ENCODE data around the gene KLHL11.
"Not testable (repeated sequence)": the region's sequence is repeated elsewhere in the genome, so short reads cannot be mapped to it uniquely, and the experiment has no call there.

KLHL11 gene

DNA sequence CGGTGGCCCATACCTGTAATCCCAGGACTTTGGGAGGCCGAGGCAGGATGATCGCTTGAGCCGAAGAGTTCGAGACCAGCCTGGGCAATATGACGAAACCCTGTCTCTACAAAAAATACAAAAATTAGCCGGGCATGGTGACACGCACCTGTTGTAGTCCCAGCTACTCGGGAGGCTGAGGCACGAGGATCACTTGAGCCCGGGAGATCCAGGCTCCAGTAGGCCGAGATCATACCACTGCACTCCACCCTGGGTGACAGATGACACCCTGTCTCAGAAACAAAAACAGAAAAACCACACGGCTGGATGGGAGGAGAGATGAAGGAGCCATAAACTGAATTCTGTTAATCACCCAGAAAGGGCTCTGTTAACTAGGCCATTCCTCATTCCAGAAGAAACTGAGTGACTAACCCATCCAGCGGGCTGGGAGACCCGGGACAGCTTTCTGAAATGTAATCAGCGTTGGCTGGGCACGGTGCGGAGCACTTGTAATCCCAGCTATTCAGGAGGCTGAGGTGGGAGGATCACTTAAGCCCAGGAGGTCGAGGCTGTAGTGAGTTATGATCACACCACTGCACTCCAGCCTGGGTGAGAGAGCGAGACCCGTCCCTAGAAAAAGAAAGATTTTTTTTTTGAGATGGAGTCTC is 28.6 kb downstream of the KLHL11 start:
- DNase-seq, result no peak

DNA sequence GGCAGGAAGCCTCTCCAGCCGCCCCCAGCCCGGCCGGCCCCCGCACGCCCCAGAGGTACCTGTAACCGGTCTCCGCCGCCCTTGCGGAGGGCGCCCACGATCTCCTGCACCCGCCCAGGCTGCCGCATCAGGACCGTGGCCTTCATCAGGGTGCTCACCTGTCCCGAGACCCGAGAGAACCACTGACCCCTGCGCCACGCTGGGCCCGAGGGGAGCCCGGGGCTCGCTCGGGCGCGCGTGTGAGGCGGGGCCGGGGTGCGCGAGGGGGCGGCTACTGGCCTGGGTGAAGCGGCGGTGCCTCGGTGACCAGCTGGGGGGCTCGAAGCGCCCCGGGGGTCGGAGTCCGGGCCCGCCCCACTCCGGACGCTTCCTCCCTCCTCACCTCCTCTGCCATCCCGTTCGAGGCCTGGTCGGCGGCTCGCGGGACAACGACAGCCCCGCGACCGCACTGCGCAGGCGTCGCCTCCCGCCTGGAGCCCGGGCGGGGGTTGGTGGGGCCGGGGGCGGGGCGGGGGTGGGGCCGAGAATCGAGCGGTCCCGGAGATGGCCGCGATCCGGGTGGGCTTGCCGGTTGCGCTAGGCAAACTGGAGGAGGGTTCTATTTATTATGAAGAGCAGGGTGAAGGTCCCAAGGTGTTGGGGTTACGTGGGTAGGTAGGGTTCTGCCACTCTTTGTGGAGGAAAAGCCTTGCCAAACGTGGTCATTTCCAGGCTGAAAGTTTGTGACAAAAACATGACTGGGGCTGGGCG is 29.2 kb downstream of the KLHL11 start, which contains the start of gene NT5C3B:
TSS of gene NT5C3B (minus strand) at position 433 of the 750 bp plus-strand sequence. CDS start at position 394, 39 bp downstream.
- DNase-seq, result no peak

DNA sequence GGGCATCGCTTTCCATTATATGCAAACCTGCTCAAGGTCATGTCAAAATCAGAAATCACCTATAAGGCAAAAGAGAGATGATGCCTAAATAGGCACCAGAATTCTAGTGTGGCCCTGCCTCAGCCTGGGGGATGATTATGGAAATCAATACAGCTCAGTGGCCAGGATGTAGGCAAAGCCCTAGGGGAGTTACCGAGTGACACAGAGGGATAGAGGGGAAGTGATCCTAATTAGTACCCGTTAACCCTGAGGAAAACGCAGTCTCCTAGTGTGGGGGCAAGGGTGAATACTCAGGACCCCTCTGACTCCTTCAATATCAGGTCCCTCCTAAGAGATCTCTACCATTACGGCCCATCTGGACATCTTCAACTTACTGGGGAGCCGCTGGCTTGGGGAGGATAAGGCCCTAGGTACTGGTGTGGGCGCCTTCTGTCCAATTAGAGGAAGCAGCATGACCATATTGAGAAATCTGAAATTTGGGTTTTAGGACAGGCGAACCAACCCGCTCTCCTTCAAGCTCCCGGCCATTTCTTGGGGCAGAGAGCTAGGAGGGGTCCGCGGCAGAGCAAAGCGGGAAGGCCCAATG is 29.9 kb downstream of the KLHL11 start:
- no peak for DNase-seq

DNA sequence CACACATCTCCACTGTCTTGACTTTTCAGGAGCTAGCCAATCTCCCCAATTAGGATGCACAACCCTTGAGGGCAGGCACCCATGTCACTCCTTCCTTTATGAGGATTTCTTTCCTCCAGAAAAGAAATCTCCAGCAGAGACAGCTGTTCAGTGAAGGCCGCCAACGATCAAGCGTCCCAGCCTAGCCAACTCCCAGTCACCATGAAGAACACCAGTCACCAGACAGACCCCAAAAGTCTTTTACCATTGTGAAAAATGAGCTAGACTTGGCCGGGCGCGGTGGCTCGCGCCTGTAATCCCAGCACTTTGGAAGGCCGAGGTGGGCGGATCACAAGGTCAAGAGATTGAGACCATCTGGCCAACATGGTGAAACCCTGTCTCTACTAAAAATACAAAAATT is 35.3 kb downstream of the KLHL11 start:
- DNase-seq, result not testable (repeated sequence)

DNA sequence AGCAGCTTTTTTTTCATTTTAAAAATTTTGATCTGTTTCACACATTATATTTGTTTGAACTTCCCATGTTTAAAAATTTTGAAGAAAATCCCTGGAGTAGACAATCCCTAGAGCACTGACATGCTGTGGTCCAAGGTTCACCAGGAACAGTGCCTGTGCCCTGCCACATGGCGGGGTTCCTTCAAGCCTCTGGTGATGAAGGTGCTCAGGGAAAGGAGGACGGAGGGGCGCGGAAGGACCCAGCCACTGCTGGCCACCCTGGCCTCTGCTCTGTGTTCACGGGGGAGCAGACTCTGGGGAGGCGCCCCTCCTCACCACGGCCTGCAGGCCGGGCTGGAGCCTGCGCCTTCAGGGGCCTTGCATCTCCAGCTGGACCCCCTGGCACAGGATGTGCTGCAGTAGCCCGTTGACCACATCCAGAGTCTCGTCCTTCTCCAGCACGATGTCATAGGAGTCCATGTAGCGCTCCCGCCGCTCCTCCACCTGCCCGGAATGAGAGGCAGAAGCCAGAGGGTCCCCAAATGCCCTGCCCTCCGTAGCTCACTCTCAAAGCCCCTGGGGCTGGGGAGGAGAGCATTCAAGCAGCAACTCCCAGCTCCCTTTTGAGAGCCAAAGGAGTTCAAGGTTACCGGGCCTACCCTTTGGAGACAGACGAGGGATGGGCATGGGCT is 39.9 kb downstream of the KLHL11 start:
- no peak for DNase-seq

DNA sequence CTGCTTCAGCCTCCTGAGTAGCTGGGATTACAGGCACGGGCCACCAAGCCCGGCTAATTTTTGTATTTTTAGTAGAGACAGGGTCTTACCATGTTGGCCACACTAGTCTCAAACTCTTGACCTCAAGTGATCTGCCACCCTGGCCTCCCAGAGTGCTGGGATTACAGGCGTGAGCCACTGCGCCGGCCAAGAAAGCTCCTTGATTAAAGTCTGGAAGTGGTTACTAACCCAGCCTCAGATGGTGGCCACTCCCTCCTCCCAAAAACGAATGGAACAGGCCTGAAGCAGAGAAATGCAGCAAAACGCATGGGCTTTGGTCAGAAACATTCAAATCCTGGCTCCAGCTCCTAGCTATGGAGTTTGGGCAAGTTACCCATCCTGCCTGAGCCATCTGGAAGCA is 41.1 kb downstream of the KLHL11 start:
- no peak for DNase-seq

DNA sequence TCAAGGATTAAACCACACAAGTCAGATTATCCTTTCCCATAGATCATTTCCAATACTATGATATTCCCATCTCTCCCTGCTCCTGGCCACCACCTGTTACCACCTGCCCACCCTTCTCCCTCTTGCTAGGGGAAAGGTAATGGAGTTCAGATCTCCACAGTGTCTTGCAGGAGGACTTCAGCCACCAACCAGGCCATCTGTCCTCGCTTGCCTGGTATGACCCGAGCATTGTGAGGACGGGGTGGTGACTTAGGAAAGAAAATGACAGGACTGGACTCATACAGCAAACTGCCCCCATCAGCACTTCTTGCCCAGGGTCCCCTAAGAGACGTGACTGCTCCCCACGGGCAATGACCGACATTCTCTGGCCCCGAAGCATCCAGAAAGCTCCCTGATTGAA is 41.6 kb downstream of the KLHL11 start:
- no peak for DNase-seq

DNA sequence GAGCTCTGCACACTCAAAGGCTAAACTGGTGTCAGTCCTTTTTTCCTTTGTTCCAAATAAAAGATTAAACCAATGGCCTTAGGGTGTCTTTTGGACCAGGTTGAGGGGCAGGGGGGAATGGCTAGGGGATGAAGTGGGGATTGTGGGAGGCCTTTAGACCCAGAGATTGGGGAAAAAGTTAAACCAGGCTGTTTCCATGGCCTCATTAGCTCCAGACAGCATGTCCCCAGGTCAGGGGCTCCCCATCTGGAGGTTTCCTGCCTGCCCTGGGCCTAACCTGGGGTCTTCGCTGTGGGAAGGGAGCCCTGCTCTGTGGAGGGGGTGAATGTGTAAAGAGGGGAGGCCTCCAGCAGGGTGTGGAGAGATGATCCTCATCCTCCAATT is 42.1 kb downstream of the KLHL11 start:
- no peak for DNase-seq

DNA sequence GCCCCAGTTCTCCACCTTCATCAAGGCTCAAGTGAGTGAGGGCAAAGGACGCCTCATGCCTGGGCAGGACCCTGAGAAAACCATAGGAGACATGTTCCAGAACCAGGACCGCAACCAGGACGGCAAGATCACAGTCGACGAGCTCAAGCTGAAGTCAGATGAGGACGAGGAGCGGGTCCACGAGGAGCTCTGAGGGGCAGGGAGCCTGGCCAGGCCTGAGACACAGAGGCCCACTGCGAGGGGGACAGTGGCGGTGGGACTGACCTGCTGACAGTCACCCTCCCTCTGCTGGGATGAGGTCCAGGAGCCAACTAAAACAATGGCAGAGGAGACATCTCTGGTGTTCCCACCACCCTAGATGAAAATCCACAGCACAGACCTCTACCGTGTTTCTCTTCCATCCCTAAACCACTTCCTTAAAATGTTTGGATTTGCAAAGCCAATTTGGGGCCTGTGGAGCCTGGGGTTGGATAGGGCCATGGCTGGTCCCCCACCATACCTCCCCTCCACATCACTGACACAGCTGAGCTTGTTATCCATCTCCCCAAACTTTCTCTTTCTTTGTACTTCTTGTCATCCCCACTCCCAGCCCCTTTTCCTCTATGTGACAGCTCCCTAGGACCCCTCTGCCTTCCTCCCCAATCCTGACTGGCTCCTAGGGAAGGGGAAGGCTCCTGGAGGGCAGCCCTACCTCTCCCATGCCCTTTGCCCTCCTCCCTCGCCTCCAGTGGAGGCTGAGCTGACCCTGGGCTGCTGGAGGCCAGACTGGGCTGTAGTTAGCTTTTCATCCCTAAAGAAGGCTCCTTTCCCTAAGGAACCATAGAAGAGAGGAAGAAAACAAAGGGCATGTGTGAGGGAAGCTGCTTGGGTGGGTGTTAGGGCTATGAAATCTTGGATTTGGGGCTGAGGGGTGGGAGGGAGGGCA is 42.7 kb downstream of the KLHL11 start:
- DNase-seq, result no peak

DNA sequence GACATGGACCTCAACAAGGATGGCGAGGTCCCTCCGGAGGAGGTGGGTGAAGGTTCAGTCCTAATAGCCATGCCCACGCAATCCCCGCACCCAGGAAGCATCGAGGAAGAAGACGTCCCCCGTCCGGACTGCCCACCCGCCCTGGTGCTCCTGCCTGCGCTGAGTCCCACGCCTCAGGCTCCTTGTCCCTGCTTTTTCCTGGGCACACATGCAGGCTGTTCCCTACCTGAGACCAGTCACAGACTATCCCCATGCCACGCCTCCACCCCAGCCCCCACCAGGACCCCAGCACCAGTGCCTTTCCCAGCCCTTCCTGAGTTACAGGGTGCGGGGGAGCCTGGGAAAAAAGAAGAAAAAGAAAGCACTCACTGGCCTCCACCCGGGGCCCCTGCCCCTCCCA is 43.4 kb downstream of the KLHL11 start:
- no peak for DNase-seq

DNA sequence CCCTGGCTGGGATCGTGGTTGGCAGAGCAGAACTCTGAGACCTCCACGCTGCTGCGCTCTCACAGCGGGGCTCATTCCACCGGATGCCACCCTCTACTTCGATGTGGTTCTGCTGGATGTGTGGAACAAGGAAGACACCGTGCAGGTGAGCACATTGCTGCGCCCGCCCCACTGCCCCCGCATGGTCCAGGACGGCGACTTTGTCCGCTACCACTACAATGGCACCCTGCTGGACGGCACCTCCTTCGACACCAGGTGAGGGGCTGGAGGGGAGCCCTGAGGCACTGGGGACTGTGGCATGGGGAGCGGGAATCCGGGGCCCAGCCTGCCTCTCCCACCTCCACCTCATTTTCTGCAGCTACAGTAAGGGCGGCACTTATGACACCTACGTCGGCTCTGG is 47.2 kb downstream of the KLHL11 start:
- DNase-seq, result no peak

DNA sequence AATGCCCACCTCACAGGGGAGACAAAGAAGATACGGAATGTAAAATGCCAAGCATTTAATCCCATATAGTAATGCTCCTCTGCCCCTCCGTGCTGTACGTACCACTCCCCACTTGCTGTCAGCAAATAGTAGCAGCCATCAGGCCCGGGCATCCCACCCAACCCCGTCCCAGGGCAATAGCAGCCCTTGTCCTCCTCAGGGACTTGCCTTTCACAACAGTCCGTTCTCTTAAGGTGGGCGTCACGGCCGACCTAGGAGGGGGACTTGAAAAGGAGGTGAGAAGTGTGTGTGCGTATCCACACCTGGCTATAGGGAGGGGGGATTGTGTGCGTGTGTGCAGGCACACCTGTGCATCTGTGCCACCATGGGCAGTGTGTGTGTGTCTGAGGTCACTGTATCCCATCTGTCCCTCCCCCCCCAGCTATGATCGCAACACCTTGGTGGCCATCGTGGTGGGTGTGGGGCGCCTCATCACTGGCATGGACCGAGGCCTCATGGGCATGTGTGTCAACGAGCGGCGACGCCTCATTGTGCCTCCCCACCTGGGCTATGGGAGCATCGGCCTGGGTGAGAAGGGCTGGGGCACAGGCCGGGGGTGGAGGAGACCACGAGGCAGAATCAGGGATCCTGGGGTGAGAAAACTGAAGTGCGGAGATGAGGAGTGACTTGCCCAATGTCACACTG is 48.4 kb downstream of the KLHL11 start:
- DNase-seq, result no peak

DNA sequence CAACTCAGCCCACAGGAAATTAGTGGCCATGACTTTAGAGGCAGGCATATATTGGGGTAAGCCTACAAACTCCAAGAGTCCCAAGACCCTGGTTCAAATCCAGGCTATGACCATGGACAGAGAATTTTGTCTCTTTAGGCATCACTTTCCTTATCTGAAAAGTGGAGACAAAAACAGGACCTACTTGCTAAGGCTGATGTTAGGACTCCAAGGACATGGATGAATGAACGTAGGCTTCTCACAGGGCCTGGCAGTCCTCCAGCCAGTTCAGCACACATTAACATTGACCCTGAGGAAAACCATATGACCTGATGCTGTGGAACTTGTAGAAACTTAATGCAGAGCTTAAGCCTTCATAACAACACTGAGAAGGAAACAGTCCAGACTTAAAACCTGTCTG is 51.0 kb downstream of the KLHL11 start:
- no peak for DNase-seq

DNA sequence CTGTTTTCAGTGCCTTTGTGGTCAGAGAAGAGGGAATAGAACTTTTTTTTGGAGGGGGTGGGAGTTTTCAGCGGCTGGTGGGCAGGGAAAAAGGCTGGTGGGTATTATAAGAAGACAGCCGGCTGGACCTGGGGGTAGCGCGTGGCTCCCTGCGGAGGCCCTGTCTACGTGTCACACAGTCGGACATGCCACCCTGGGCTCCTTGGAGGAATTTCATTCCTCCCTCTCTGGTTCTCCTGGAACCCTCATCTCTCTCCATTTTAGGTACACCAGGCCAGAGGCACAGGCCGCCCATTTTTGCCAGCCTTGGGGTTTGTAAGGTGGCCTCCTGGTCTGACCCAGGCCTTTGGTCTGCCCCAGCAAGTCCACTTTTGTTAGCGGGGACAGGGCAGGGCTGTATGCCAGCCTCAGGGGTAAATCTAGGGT is 51.5 kb downstream of the KLHL11 start:
- DNase-seq, result no peak

DNA sequence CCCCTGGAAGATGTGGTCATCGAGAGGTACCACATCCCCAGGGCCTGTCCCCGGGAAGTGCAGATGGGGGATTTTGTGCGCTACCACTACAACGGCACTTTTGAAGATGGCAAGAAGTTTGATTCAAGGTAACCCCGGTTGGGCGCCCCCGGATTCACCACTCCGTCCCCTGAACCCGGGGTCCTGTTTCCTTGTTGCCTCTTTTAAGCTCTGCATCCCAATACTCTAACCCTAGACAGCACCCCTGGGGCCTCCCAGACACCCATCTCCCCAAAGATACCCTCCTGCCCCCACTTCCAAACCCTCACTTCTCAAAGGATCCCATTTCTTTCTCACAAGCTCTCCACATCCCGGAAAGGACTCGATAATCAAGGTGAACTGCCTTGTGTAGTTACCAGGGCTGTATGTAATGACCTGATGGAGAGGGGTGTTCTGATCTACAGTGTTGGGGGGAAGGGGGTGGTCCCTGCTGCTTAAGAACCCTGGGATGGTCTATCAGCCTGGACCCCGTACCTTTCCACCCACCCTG is 52.0 kb downstream of the KLHL11 start:
- no peak for DNase-seq

DNA sequence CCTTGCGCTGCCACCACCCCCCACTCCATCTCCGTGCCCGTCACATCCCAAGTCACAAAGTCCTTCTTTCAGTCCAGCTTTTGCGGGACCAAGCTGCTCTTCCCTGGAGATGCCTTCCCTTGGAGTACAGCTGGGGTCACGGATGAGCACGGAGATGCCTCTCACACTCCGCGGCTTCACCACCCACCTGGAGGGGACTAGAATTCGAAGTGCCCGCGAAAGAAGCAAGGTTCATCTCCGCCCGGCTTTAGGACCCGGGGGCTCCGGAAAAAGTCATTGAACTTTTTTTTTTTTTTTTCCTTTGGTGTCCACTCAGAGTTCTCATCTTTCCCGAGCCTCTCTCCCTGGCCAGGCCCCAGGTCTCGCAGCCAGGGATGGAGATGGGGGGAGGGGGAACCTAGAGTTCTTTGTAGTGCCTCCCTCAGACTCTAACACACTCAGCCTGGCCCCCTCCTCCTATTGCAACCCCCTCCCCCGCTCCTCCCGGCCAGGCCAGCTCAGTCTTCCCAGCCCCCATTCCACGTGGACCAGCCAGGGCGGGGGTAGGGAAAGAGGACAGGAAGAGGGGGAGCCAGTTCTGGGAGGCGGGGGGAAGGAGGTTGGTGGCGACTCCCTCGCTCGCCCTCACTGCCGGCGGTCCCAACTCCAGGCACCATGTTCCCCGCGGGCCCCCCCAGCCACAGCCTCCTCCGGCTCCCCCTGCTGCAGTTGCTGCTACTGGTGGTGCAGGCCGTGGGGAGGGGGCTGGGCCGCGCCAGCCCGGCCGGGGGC is 52.7 kb downstream of the KLHL11 start, which contains the start of gene FKBP10:
TSS of gene FKBP10 (plus strand) at position 624 of the 771 bp plus-strand sequence. CDS start at position 655, 31 bp downstream.
- peak; percentile 80 for DNase-seq

DNA sequence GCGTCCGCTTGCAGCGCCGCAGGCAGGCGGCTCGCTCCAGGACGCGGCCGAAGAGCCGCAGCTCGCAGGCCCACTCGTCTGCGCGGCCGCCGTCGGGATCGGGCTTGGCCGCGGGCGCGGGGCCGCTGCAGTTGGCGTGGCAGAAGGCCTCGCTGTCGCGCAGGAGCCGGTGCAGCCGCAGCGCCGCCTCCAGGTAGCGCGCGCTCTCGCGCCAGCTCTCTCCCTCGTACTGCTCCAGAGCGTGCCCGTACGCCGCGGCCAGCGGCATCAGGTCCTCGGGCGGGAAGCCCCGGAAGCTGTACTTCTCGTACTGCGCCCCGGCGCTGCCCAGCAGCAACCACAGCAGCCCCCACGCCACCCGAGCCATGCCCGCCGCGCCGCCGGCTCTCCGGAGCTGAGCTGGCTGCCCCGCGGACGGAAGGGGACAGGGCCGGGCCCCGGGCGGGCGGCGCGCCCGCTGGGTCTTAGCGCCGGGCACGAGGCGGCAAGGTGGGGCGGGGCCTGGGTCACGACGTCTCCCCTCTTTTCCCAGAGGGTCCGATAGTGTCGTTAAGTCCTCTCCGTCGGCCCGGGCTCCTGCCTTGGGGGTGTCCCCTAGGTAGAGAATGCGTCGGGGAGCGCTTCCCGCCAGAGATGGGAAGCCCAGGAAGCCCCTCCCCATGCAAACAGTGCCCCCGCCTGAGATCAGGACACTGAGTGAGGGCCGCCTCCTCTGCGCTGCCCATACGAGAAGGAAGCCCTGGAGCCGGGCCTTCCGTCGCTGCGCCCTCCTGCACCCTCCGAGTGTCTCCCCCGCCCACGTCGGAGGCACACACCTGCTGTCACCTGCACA is 53.5 kb downstream of the KLHL11 start, which contains the start of gene P3H4:
TSS of gene P3H4 (minus strand) at position 401 of the 832 bp plus-strand sequence. CDS start at position 367, 34 bp downstream.
- peak; percentile 42 for DNase-seq

DNA sequence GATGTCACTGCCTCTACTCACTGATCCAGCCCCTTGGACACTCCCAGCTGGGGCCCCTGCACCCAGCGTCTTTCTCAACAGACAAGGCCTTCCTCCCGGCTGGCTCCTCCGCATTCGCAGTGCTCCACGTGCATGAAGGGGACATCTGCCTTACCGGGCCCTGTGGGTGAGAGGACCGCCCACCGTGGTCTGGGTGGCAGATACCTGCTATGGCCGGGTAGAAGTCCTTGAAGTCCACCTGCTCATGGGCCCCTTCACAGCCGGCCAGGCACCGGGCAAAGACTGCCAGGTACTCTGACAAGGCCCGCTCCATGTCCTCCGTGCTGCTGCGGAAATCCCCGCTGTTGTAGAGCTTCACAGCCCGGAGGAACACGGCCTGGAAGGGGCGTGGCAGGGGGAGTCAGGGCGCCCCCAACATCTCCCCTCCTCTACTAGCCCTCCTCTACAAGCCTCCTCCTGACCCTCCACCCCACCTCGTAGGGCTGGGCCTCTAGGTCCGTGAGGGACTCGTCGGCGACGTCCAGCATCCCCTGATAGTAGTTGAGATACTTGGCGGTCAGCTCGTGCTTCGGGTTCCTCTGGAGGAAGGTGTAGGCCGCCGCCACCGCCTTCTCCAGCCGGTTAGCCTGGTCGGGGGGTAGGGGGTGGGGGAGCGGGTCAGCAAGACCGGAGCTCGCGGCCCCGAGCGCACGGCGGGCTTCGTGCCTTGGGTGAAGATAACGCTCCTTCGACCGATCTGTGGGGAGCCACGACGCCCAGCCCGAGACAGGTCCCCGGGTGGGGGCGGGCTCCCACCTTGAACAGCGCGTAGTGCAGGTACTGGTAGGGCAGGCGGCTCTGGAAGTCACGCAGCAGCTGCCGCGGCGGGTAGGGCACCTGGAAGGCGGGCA is 54.3 kb downstream of the KLHL11 start:
- DNase-seq, result no peak

Measured in amniotic stem cell (primary cell).